ENCODE measurements around the gene EHBP1.

DNA sequence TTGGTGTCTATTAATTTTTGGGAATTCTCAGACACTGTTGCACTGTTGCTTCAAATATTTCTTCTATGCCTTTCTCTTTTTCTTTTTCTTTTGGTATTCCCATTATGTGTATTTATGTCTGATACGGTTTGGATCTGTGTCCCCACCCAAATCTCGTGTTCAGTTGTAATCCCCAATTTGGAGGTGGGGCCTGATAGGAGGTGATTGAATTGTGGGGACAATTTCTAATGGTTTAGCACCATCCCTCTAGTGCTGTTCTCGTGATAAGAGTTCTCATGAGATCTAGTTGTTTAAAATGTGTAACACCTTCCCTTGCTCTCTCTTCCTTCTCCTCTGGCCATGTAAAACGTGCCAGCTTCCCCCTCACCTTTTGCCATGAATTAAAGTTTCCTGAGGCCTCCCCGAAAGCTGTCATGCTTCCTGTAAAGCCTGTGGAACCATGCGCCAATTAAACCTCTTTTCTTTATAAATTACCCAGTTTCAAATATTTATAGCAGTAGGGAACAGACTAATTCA lies 26.8 kb downstream of the EHBP1 start:
- TF ChIP-seq ZNF121 (tag by site-specific recombination; IDR thresholded peaks at IDR 0.05): no peak
- TF ChIP-seq, protein P1, sequence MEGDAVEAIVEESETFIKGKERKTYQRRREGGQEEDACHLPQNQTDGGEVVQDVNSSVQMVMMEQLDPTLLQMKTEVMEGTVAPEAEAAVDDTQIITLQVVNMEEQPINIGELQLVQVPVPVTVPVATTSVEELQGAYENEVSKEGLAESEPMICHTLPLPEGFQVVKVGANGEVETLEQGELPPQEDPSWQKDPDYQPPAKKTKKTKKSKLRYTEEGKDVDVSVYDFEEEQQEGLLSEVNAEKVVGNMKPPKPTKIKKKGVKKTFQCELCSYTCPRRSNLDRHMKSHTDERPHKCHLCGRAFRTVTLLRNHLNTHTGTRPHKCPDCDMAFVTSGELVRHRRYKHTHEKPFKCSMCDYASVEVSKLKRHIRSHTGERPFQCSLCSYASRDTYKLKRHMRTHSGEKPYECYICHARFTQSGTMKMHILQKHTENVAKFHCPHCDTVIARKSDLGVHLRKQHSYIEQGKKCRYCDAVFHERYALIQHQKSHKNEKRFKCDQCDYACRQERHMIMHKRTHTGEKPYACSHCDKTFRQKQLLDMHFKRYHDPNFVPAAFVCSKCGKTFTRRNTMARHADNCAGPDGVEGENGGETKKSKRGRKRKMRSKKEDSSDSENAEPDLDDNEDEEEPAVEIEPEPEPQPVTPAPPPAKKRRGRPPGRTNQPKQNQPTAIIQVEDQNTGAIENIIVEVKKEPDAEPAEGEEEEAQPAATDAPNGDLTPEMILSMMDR (tag by site-specific recombination; IDR thresholded peaks at IDR 0.05): no peak
- TF ChIP-seq ZNF274 (IDR thresholded peaks at IDR 0.05; ENCODE audit: low read length): no peak
- no peak for TF ChIP-seq ZNF274 (tag by site-specific recombination; IDR thresholded peaks at IDR 0.05; ENCODE audit: borderline replicate concordance)
- TF ChIP-seq ZNF23 (tag by site-specific recombination; IDR thresholded peaks at IDR 0.05; ENCODE audit: borderline replicate concordance): no peak
- TF ChIP-seq, protein P2, sequence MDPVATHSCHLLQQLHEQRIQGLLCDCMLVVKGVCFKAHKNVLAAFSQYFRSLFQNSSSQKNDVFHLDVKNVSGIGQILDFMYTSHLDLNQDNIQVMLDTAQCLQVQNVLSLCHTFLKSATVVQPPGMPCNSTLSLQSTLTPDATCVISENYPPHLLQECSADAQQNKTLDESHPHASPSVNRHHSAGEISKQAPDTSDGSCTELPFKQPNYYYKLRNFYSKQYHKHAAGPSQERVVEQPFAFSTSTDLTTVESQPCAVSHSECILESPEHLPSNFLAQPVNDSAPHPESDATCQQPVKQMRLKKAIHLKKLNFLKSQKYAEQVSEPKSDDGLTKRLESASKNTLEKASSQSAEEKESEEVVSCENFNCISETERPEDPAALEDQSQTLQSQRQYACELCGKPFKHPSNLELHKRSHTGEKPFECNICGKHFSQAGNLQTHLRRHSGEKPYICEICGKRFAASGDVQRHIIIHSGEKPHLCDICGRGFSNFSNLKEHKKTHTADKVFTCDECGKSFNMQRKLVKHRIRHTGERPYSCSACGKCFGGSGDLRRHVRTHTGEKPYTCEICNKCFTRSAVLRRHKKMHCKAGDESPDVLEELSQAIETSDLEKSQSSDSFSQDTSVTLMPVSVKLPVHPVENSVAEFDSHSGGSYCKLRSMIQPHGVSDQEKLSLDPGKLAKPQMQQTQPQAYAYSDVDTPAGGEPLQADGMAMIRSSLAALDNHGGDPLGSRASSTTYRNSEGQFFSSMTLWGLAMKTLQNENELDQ (tag by site-specific recombination; IDR thresholded peaks at IDR 0.05; ENCODE audit: low read depth): no peak
- TF ChIP-seq, protein P3, sequence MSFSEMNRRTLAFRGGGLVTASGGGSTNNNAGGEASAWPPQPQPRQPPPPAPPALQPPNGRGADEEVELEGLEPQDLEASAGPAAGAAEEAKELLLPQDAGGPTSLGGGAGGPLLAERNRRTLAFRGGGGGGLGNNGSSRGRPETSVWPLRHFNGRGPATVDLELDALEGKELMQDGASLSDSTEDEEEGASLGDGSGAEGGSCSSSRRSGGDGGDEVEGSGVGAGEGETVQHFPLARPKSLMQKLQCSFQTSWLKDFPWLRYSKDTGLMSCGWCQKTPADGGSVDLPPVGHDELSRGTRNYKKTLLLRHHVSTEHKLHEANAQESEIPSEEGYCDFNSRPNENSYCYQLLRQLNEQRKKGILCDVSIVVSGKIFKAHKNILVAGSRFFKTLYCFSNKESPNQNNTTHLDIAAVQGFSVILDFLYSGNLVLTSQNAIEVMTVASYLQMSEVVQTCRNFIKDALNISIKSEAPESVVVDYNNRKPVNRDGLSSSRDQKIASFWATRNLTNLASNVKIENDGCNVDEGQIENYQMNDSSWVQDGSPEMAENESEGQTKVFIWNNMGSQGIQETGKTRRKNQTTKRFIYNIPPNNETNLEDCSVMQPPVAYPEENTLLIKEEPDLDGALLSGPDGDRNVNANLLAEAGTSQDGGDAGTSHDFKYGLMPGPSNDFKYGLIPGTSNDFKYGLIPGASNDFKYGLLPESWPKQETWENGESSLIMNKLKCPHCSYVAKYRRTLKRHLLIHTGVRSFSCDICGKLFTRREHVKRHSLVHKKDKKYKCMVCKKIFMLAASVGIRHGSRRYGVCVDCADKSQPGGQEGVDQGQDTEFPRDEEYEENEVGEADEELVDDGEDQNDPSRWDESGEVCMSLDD (tag by site-specific recombination; IDR thresholded peaks at IDR 0.05): no peak
- TF ChIP-seq ZNF169 (tag by site-specific recombination; IDR thresholded peaks at IDR 0.05): no peak
